NCI-H146 treated with DMSO at 0.1 percent for 48 hours (cell line): ENCODE results near the gene IL17REL.

ENCODE experiments used
- DNase-seq: peaks from one replicate; lab custom pipeline; 2025; ENCODE audit not compliant: unreplicated experiment; lab: John Stamatoyannopoulos, UW

The IL17REL gene

DNA sequence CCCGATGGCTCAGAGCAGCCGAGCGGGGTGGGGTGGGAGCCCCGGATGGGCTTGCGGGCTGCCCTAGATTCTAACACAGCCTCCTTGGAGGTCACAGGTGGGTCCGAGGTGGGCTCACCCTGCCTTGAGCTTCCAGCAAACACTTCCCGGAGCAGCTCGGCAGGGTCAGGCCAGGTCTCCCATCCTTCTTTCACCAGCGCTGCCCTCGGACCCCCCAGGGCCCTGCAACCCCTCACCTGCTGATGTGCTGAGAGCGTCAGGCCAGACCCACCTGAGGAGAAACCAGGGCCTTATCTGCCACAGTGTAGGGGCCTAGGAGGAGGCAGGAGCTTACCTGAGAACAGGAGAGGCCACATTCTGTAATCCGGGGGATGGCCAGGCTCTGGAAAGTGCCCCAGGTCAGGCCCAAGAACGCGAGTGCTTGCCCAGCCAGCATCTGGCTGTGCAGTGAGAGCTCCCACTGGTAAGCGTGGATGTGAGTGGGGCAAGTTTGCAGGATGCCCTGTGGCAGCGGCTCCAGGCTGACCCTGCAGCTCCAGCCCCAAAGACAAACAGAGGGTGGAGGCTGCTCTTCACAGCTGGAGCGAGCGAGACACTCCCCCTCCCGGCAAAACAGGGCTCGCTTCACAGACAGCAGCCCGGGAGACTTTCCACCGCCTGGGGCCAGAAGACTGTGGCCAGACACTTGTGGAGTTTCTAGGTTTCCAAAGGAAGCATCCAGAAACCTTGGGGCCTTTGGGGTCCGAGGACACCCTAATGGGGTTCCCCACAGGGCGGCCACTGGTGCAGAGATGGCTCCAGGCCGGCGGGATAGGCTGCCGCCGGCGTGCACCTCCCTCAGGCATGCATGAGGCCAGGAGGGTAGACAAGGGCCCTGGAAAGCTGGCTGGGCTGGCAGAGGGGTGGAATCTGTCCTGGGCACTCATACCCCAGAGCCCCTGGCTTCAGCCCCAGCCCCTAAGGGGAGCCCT lies at the start of gene IL17REL:
Gene IL17REL (minus strand): TSS at position 555 of the 971 bp plus-strand sequence. CDS start 119 bp downstream, at position 436.
- no peak for DNase-seq

- no peak for DNase-seq
Observed at GRCh38 chr22:50061824-50062355, 49.3 kb upstream of the IL17REL start.

DNA sequence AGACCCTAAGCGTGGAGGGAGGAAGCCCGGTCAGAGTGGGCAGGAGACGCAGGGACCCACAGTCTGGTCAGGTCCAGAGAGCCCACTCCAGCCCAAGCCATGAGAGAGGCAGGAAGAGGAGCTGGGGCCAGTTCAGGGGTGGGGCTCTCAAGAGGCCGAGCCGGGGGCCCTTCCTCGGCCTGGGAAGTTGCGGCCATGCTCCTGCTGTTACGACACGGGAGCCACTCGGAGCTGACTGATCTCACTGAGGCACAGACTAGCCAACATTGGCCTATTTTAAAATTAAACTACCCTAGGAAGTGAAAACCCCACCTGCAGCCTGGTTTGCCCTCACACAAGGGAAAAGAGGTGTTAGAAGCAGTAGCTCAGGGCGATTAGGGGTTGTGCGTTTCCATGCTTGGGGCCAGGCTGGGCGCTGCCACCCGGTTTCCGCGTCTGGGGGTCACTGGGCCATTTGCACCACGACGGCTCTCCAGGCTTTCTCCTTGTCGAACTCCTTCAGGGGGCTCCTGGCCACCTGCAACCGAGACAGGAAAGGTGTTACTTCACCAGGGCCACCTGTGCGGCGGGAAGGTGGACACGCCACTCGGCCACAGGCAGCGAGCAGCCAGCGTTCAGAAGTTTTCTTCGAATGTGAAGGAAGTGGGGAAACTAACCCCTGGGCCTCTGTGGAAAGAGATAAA lies 48.7 kb upstream of the IL17REL start:
- DNase-seq: no peak

GRCh38 chr22:50060441-50061140 lies 48.0 kb upstream of the IL17REL start:
- no peak for DNase-seq

DNA sequence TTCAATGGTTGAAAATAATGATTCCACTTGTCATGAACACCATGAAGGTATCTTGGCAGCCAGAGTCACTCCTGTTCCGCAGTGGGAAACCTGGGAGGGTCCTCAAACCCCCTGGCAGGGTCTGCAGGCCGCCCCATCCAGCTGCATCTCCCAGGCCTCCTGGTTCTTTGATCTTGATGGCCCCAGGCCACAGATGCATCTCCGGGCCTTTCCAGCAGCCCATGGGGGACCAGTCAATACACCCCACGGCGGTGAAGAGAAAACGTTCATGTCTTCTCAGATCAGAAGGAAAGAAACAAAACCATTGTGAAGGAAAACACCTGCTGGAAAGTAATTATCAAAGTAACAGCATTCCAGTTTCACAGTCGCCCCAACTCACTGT lies 47.3 kb upstream of the IL17REL start:
- no peak for DNase-seq

DNA sequence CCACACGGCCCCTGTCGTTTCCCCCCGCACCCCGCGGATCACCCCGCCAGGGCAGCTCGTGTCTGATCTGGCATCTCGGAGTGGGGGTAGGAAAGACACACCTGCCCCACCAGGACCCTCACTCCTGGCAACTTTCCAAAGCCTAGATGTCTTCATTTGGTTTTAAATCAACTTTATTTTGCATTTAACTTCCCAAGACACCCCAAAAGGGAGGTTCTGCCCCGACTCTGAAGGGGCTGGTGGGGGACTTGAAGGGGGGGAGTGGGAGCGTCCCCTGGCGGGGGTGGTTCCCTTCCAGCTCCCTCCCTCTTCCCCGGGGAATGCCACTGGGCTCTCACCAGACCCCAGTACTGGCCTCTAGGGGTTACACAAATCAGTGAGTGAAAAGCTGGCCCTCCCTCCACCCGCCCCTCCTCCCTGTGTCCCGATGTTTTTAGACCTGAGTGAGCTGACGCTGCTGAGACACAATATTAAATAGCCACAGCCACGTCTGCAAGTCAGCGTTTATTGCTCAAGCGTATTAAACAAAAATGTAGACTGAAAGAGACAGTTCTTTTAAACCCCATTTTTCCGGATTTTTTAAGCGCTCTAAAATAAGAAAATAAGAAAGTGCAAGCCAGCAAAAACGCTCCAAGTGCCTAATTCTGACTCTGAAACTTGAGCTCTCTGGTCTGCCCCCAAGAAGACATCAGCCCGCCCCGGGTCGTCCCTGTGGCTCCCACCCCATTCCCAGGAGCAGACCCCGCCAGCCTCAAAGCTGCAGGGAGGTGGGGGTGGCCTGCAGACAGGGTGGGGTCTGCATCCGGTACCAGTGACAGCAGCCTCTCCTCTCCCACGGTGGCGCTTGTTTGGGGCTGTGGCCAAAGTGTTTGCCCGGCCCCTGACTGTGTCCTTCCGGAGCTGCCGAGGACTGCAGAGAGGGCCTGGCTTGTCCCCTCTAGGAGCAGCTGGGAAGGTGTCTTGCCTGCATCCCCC lies 46.6 kb upstream of the IL17REL start:
- no peak for DNase-seq

DNA sequence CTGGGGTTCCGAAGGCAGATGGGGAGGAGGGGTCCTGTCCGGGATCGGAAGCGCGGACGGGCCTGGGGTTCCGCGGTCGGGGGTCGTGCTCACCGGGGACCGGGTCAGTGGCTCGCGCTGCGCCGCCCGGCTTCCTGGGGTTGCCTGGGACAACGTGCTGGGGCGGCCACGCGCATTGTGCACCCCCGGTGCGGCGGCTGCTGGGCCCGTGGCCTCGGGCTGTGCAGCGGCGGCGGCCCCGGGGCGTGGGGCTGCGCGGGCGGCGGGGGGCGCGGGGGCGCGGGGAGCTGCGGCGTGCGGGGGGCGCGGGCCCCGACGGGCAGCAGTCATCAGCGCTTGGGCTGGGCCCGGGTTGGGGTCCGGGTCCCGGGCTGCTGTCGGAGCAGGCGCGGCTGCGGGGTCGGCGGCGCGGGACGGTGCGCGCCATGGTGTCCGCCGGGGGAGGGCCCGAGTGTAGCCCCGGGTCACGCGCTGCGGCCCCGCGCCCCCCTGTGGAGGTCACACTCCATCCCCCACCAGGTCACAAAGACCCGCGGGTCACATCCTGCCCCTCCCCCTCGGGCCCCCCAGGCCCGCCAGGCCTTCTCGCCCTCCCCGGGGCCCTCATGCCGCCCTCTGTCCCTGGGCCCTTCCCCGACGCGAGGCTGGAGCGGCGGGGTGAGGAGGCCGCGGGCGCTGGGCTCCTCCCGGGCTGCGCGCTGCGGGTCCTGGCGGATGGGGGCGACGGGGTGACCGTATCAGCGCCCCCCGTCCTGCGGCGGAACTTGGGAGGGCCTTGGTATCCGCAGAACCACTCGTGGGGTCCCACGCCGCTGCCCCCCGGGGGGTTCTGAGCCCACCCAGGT lies 45.7 kb upstream of the IL17REL start, which contains the start of gene TTLL8:
Gene TTLL8 (minus strand): TSS at position 238 of the 845 bp plus-strand sequence.
- no peak for DNase-seq

DNA sequence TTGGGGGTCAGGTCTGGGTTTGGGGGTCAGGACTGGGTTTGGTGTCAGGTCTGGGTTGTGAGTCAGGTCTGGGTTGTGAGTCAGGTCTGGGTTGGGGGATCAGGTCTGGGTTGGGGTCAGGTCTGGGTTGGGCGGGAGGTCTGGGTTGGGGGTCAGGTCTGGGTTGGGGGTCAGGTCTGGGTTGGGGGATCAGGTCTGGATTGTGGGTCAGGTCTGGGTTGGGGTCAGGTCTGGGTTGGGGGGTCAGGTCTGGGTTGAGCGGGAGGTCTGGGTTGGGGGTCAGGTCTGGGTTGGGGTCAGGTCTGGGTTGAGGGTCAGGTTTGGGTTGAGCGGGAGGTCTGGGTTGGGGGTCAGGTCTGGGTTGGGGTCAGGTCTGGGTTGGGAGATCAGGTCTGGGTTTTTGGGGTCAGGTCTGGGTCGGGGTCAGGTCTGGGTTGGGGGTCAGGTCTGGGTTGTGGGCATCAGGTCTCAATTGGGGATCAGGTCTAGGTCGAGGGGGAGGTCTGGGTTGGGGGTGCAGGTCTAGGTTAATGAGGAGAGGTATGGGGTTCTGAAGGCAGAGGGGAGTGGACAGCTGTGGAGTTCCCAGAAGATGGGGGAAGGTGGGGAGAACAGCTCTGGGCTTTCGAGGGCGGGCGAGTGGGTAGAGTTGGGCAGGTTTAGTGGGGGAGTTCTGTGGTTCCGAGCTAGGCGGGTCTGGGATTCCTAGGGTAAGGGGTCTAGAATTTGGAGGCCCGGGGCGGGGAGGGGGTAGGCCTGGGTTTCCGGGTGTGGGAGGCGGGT lies 44.9 kb upstream of the IL17REL start:
- no peak for DNase-seq

- DNase-seq: no peak
Observed at GRCh38 chr22:50056214-50056972, 43.8 kb upstream of the IL17REL start.

GRCh38 chr22:50053861-50054260 lies 41.3 kb upstream of the IL17REL start:
- no peak for DNase-seq

GRCh38 chr22:50051930-50052329 lies 39.4 kb upstream of the IL17REL start:
- DNase-seq: no peak

GRCh38 chr22:50049299-50050195 lies 37.0 kb upstream of the IL17REL start:
- DNase-seq: no peak

DNA sequence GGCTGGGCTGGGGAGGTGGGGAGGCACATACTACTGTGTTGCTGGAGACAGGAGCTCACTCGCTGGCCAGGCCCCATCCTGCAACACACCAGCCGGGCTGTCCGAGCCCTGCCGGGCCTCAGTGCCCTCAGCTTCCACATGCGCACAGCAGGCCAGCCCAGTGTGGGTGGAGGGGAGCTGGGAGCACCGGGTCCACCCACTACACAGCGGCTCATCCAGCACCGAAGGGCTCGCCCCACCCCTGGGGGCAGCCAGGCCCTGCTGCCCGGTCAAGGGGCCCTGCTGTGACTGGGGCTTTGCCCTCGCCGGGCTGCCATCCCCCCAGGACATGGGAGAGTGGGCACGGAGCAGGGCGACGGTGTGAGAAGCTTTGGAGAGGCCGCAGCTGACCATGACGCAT lies 36.3 kb upstream of the IL17REL start:
- no peak for DNase-seq

DNA sequence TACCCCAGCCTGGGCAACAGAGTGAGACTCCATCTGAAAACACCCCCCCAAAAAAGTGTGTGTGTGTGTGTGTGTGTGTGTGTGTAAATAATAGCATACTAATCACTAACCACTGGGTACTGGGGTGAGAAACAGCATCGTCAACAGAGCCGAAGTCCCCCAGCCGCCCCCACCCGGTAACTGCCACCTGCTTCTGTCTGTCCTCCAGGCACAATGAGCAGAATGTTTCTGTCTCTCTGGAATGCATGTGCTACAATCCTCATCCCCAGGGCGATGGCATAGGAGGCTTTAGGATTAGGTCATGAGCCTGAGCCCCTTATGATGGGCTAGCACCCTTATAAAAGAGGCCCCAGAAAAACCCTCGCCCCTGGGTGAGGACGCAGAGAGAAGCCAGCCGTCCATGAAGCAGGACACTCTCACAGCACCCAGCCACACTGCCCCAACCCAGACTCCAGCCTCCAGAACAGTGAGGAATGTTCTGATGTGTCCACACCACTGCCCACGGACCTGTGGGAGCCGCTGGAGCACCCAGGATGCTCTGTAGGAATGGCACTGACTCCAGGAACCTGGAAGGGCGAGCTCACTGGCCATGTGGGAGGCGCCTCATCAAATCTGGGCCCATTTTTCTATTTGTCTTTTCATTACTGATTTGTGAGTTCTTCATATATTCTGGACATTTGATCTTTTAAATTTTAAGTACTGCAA lies 35.6 kb upstream of the IL17REL start:
- no peak for DNase-seq

GRCh38 chr22:50047346-50047745 lies 34.8 kb upstream of the IL17REL start:
- no peak for DNase-seq
